SK-N-SH (cell line): ENCODE measurements around the gene PKIB.
"Not testable (repeated sequence)": the region's sequence is repeated elsewhere in the genome, so short reads cannot be mapped to it uniquely, and the experiment has no call there.

Source experiments
- CTCF ChIP-seq: fragments of 200-600 bp; sonication (generic); IDR thresholded peaks from 2 replicates; pipeline ENCODE4 v1.6.1; 2017; ENCODE audit warnings: antibody characterized with exemption, mild to moderate bottlenecking, moderate library complexity
- EP300 ChIP-seq, 2 experiments: IDR thresholded peaks; 2 replicates each; pipeline versions ENCODE4 v1.4.0 to v1.6.1; 2012; ENCODE audit warnings: borderline replicate concordance in 1 of 2, low read depth in 1 of 2, low read length in 1 of 2
- FOXM1 ChIP-seq: IDR thresholded peaks from 2 replicates; pipeline ENCODE4 v1.4.0; 2012; ENCODE audit warnings: low read depth, mild to moderate bottlenecking
- GABPA ChIP-seq: IDR thresholded peaks from 2 replicates; pipeline ENCODE4 v1.4.0; 2012; ENCODE audit warnings: low read depth, mild to moderate bottlenecking
- MAX ChIP-seq: IDR thresholded peaks from 2 replicates; pipeline ENCODE4 v1.4.0; 2012; ENCODE audit warnings: low read depth
- POLR2AphosphoS5 ChIP-seq: IDR thresholded peaks from 2 replicates; pipeline ENCODE4 v1.6.1; 2012; ENCODE audit warnings: low read depth, low read length
- SIN3A ChIP-seq: IDR thresholded peaks from 2 replicates; pipeline ENCODE4 v1.6.1; 2012; ENCODE audit warnings: low read depth, mild to moderate bottlenecking, low read length, moderate library complexity, borderline replicate concordance
- TF ChIP-seq, protein P1 (sequence below): IDR thresholded peaks from 2 replicates; pipeline ENCODE4 v1.6.1; 2012; ENCODE audit warnings: mild to moderate bottlenecking, low read depth, low read length, moderate library complexity

DNA sequence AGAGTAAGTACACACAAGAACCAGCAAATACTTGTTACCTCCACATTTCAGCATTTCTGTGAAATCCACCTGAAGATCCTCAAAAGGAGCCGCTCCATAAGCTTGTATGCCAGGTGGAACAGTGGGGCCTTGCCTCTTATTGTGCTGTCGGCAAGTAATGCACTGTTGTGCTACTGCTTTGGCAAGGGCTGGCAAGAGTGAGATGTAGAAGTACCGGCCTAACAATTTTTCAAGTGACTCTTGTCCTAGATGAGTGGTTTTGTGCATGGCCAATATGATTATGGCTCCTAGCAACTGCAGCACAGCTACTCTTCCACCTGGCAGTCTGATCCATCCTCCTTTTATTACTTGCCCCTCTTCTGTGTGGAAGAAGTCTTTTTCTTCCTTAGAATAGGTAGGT lies 134.7 kb downstream of the PKIB start:
- TF ChIP-seq, protein P1, sequence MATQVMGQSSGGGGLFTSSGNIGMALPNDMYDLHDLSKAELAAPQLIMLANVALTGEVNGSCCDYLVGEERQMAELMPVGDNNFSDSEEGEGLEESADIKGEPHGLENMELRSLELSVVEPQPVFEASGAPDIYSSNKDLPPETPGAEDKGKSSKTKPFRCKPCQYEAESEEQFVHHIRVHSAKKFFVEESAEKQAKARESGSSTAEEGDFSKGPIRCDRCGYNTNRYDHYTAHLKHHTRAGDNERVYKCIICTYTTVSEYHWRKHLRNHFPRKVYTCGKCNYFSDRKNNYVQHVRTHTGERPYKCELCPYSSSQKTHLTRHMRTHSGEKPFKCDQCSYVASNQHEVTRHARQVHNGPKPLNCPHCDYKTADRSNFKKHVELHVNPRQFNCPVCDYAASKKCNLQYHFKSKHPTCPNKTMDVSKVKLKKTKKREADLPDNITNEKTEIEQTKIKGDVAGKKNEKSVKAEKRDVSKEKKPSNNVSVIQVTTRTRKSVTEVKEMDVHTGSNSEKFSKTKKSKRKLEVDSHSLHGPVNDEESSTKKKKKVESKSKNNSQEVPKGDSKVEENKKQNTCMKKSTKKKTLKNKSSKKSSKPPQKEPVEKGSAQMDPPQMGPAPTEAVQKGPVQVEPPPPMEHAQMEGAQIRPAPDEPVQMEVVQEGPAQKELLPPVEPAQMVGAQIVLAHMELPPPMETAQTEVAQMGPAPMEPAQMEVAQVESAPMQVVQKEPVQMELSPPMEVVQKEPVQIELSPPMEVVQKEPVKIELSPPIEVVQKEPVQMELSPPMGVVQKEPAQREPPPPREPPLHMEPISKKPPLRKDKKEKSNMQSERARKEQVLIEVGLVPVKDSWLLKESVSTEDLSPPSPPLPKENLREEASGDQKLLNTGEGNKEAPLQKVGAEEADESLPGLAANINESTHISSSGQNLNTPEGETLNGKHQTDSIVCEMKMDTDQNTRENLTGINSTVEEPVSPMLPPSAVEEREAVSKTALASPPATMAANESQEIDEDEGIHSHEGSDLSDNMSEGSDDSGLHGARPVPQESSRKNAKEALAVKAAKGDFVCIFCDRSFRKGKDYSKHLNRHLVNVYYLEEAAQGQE = not testable (repeated sequence)
- not testable (repeated sequence) for TF ChIP-seq CTCF; GABPA; SIN3A; EP300 (IDR thresholded peaks at IDR 0.05; ENCODE audit: borderline replicate concordance in 1 of 2, low read depth in 1 of 2, low read length in 1 of 2); POLR2AphosphoS5; MAX; FOXM1
